NCI-H446 treated with DMSO at 0.1 percent for 48 hours (cell line): Measurements from ENCODE around the gene PCDHA4.
"Not testable (repeated sequence)": the region's sequence is repeated elsewhere in the genome, so short reads cannot be mapped to it uniquely, and the experiment has no call there.

Source experiments
- DNase-seq: peaks from one replicate; lab custom pipeline; 2025; lab: John Stamatoyannopoulos, UW

PCDHA4 gene

GRCh38 chr5:140806834-140807775, at the start of gene PCDHA4:
PCDHA4 (plus strand) TSS chr5:140807068.
- no peak for DNase-seq

GRCh38 chr5:140764177-140764973, 42.5 kb upstream of the PCDHA4 start:
- no peak for DNase-seq

- DNase-seq = no peak
Measured at GRCh38 chr5:140767444-140767843, 39.4 kb upstream of the PCDHA4 start.

- DNase-seq = no peak
Measured at GRCh38 chr5:140780512-140780911, 26.4 kb upstream of the PCDHA4 start.

GRCh38 chr5:140785905-140786686, 20.8 kb upstream of the PCDHA4 start, which contains the start of gene PCDHA1:
PCDHA1 (plus strand) TSS chr5:140786140.
- peak; percentile 19 for DNase-seq

GRCh38 chr5:140787422-140787821, 19.4 kb upstream of the PCDHA4 start:
- not testable (repeated sequence) for DNase-seq

GRCh38 chr5:140787849-140788504, 18.9 kb upstream of the PCDHA4 start:
- DNase-seq = not testable (repeated sequence)

GRCh38 chr5:140791089-140791488, 15.8 kb upstream of the PCDHA4 start:
- no peak for DNase-seq

- DNase-seq = peak; percentile 70
Measured at GRCh38 chr5:140794595-140795258, 12.1 kb upstream of the PCDHA4 start, which contains the start of gene PCDHA2. PCDHA2 (plus strand) TSS chr5:140794852.

- peak; percentile 30 for DNase-seq
Measured at GRCh38 chr5:140795259-140795641, 11.6 kb upstream of the PCDHA4 start.

- DNase-seq = not testable (repeated sequence)
Measured at GRCh38 chr5:140796072-140796717, 10.7 kb upstream of the PCDHA4 start.

- DNase-seq = no peak
Measured at GRCh38 chr5:140796718-140797095, 10.2 kb upstream of the PCDHA4 start.

GRCh38 chr5:140800816-140801493, 5.9 kb upstream of the PCDHA4 start, which contains the start of gene PCDHA3:
PCDHA3 (plus strand) TSS chr5:140801057.
- DNase-seq = no peak

GRCh38 chr5:140801494-140801841, 5.4 kb upstream of the PCDHA4 start:
- DNase-seq = no peak

- not testable (repeated sequence) for DNase-seq
Measured at GRCh38 chr5:140802381-140802780, 4.5 kb upstream of the PCDHA4 start.

- no peak for DNase-seq
Measured at GRCh38 chr5:140802781-140803271, 4.0 kb upstream of the PCDHA4 start.

GRCh38 chr5:140808241-140808888, 1.5 kb downstream of the PCDHA4 start:
- DNase-seq = not testable (repeated sequence)

GRCh38 chr5:140808889-140809291, 2.0 kb downstream of the PCDHA4 start:
- no peak for DNase-seq
